ENCODE data around the gene SYT2.
"Not testable (repeated sequence)": the region's sequence is repeated elsewhere in the genome, so short reads cannot be mapped to it uniquely, and the experiment has no call there.

SYT2 gene

DNA sequence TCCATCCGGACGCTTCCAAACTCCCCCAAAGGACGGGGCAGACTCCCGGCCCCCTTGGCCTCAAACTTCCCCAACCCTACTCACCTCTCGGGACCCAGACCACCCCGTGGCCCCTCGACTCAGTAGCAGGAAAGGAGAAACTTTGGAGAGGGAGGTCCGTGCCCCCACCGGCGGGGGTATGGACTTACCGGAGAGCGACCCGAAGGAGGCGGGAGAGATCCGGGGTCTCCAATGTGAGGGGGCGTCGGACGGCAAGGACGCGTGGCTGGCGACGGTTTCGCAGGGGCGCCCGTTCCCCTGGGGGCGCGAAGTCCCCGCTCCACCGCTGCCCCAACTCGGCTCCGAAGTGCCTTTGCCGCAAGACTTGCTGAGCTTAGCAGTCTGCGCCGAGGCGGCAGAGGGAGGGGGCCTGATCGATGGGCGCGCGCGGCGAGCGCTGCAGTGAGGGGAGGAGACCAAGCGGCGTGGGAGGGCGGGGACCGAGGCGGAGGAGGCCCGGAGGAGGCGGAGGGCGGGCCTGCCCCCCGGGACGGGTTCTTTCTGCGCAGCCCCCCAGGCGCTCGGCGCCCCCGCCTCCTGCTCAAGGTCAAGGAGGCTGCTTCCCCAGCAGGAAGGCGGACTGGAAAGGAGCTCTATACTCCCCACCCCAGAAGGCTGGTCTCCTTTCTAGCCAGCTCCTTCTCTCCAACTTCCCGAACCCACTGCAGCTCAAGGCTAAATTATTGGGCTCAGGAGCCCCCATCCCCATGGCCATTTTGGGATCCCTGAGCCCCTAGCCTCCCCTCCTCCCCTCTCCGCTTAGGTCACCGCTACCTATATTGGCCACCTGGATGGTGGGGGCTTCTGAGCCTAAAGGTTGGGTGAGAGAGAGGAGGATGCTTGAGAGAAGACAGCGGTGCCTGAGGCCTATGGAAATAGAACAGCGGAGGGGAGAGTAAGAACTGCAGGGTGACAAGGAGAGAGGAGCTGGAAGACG, at the start of gene SYT2:
SYT2 (minus strand) TSS at position 385 of the 976 bp plus-strand sequence. CDS start 104,682 bp downstream, outside the sequence.
- no peaks in the 10 kb centered on the region for H3K9me3 Mint-ChIP-seq
- no peak within 1 kb of the TSS for H3K4me3 Mint-ChIP-seq
- peaks cover 84% of the 10 kb centered on the region for H3K27me3 Mint-ChIP-seq
- H3K4me1 Mint-ChIP-seq, result no peaks in the 10 kb centered on the region
- no peaks in the 10 kb centered on the region for H3K36me3 Mint-ChIP-seq
- H3K27ac Mint-ChIP-seq, result no peak within 1 kb of the TSS
- peak; percentile 37 for DNase-seq
- CTCF ChIA-PET, result interaction anchor here (1.2 kb wide), 1 partner anchor 9 kb away, joined by 3 read pairs; no protein-coding TSS in a partner anchor

DNA sequence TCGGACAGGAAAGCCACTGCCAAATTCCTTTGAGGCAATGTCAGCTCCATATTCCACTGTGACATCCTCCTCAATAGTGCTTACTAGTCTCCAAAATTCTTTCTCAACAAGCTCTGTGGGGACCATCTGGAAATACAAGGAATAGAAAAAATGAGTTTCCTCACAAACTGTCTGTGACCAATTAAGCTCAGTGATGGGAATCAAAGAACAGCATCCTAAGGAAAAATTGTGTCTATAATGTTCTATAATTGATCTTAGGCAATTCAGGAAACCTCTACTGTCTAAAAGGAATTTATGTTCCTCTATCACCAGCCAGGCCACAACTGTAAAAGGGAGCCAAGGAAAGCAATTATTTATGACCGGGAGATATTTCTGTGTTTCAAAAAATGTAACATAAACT, 46.1 kb upstream of the SYT2 start:
- H3K36me3 Mint-ChIP-seq, result peaks cover 47% of the 10 kb centered on the region
- H3K27me3 Mint-ChIP-seq, result no peaks in the 10 kb centered on the region
- CTCF ChIA-PET, result interaction anchor here (1.1 kb wide), 1 partner anchor 104 kb away, joined by 3 read pairs; no protein-coding TSS in a partner anchor

DNA sequence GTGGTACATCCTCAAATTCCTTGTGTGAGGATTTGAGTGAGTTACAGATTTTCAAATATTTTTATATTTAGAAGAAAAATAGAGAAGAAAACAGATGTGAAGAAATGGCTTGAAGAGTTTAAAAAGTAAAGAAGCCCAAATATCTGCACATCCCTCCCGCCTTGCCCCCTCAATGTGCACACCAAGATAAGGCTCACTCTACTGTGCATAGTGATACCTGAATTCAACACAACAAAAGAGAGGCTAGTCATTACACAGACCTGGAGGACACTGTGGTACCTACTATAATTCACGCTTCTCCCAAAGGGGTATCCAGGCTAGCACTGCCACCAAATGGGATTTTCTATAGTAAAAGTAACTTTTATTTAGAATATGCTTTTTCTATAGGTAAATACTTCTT, 44.0 kb upstream of the SYT2 start:
- H3K36me3 Mint-ChIP-seq, result peaks cover 51% of the 10 kb centered on the region
- H3K4me3 Mint-ChIP-seq, result no peak overlapping the region
- H3K27ac Mint-ChIP-seq, result no peak overlapping the region
- H3K9me3 Mint-ChIP-seq, result no peaks in the 10 kb centered on the region
- DNase-seq, result no peak
- H3K4me1 Mint-ChIP-seq, result no peaks in the 10 kb centered on the region
- no peaks in the 10 kb centered on the region for H3K27me3 Mint-ChIP-seq
- CTCF ChIA-PET, result no interaction called here

More for the DNA sequence above, 46.1 kb upstream of the SYT2 start:
- Mint-ChIP-seq H3K27ac (no peak overlapping the region), H3K4me1 (no peaks in the 10 kb centered on the region), H3K9me3 (no peaks in the 10 kb centered on the region), H3K4me3 (no peak overlapping the region)
- DNase-seq, result no peak

DNA sequence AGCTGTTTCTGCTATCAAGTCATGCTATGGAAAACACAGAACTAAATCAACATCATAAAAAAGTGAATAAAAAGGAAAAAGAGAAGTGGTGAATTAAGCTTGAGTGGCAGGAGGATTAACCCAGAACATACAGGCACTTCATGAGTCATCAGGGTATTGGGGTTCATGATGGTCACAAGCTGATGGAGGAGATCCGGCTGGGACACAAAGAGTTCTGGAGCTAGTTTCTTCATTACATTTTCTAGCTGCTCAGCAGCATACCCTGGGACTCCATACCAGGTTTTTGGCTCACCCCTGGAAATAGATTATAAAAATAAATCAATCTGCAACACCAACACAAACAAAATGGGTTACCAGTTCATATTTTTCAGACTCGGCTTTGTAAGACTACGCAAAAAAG, 42.5 kb upstream of the SYT2 start:
- CTCF ChIA-PET, result interaction anchor here (1.0 to 1.5 kb wide), 4 partner anchors 28 to 270 kb away, joined by 3 to 5 read pairs (median 4); no protein-coding TSS in a partner anchor
- Mint-ChIP-seq H3K4me3 (no peak overlapping the region), H3K36me3 (peaks cover 56% of the 10 kb centered on the region), H3K4me1 (no peaks in the 10 kb centered on the region), H3K27ac (no peak overlapping the region), H3K9me3 (no peaks in the 10 kb centered on the region), H3K27me3 (no peaks in the 10 kb centered on the region)
- DNase-seq, result no peak

DNA sequence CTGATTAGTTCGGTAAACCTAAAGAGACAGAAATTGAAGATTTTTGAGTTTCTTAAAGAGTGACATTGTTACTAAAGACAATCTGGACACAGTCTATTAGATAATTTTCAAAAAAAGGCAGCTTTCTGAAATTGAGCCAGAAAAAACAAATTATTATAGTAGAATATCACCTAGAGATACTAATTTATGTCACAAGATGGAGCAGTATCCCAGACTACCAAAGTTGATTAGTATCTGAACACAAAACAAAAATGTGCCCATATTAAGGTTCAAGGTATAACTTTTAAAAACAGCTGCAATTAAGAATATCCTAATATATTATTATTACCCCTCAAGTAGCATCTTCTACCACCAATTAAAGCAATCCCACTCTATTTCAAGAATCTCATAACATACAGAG, 40.5 kb upstream of the SYT2 start:
- H3K4me1 Mint-ChIP-seq, result no peaks in the 10 kb centered on the region
- DNase-seq, result no peak
- H3K27me3 Mint-ChIP-seq, result no peaks in the 10 kb centered on the region
- H3K9me3 Mint-ChIP-seq, result no peaks in the 10 kb centered on the region
- H3K27ac Mint-ChIP-seq, result no peak overlapping the region
- H3K4me3 Mint-ChIP-seq, result no peak overlapping the region
- H3K36me3 Mint-ChIP-seq, result peaks cover 50% of the 10 kb centered on the region
- CTCF ChIA-PET, result interaction anchor here (0.9 to 2.2 kb wide), 5 partner anchors 9 to 217 kb away, joined by 3 to 5 read pairs (median 4); no protein-coding TSS in a partner anchor

DNA sequence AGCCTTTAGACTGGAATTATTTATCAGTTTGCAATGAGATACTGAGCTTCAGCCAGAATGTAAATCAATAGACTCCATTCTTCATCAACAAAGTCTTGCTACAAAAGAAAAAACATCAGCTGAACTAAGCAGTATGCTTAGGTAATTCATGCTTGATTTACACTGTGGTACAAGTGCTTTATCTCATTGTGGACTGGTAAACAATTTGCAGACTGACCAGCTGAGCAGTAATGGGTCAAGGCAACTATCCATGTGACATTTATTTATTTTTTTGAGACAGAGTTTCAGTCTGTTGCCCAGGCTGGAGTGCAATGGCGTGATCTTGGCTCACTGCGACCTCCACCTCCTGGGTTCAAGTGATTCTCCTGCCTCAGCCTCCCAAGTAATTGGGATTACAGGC, 39.8 kb upstream of the SYT2 start:
- CTCF ChIA-PET, result interaction anchor here (0.6 to 2.2 kb wide), 6 partner anchors 10 to 218 kb away, joined by 3 to 7 read pairs (median 4); no protein-coding TSS in a partner anchor
- H3K36me3 Mint-ChIP-seq, result peaks cover 51% of the 10 kb centered on the region

DNA sequence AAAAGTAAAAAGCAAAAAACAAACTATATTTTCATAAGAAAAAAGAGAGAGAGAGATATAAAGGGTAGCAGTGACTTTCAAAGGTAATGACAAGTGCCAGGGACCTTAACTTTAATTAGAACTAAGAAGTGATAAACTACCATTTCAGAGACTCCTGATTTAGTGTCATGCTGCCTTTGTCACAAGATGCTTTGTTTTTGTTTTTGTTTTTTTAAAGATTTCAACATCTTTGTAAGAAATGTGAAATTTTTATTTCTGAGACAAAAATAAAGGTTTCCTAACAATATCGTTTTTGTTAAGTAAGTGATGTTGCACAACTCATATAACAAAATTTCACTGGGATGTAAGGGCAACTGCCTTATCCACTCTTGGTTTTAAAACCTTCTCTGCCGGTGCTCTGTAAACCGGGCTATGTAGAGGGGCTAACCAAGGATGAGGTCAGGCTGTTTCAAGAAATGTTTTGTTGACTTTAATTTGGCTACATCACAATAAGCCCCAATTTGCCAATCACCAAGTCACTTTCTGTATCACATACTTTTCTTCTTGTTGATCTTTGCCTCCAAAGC, 35.2 kb upstream of the SYT2 start:
- Mint-ChIP-seq H3K4me1 (no peaks in the 10 kb centered on the region), H3K36me3 (peaks cover 58% of the 10 kb centered on the region), H3K27ac (no peak overlapping the region), H3K27me3 (no peaks in the 10 kb centered on the region), H3K4me3 (no peak overlapping the region), H3K9me3 (peaks cover 5% of the 10 kb centered on the region)
- CTCF ChIA-PET, result no interaction called here
- DNase-seq, result no peak

More for the DNA sequence above, 39.8 kb upstream of the SYT2 start:
- H3K27me3 Mint-ChIP-seq, result no peaks in the 10 kb centered on the region
- no peak overlapping the region for H3K4me3 Mint-ChIP-seq
- DNase-seq, result no peak
- H3K27ac Mint-ChIP-seq, result no peak overlapping the region
- H3K9me3 Mint-ChIP-seq, result peaks cover 1% of the 10 kb centered on the region
- no peaks in the 10 kb centered on the region for H3K4me1 Mint-ChIP-seq

DNA sequence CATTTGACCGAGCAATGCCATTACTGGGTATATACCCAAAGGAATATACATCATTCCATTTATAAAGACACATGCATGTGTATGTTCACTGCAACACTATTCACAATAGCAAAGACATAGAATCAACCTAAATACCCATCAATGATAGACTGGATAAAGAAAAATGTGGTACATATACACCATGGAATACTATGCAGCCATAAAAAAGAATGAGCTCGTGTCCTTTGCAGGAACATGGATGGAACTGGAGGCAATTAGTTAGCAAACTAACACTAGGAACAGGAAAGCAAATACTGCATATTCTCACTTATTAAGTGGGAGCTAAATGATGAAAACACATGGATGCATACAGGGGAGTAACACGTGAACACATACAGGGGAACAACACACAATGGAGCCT, 34.5 kb upstream of the SYT2 start:
- CTCF ChIA-PET, H3K4me3 Mint-ChIP-seq, H3K27ac Mint-ChIP-seq, DNase-seq, H3K4me1 Mint-ChIP-seq, H3K27me3 Mint-ChIP-seq, H3K9me3 Mint-ChIP-seq: not testable (repeated sequence)
- H3K36me3 Mint-ChIP-seq, result peaks cover 57% of the 10 kb centered on the region

DNA sequence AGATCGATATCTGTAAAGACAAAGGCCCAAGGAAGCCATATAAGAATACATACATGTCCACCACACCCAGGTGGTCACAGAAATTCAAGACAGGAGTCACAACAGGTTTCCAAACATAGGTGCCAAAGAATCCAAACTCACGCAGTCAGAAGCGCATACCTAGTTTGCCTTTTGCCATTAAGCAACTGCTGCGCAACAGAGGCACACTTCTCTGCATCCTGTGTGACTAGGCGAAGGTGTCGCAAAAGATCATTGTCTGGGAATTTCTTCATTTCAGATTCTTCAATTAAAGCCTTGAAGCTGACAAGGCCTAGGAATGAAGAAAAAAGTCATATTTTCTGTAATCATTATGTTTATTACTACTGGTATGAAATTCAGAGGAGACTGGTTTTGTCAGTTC, 32.2 kb upstream of the SYT2 start:
- no peak overlapping the region for H3K4me3 Mint-ChIP-seq
- H3K4me1 Mint-ChIP-seq, result no peaks in the 10 kb centered on the region
- H3K9me3 Mint-ChIP-seq, result peaks cover 5% of the 10 kb centered on the region
- no peak for DNase-seq
- CTCF ChIA-PET, result no interaction called here
- H3K27ac Mint-ChIP-seq, result no peak overlapping the region
- H3K36me3 Mint-ChIP-seq, result peaks cover 48% of the 10 kb centered on the region
- no peaks in the 10 kb centered on the region for H3K27me3 Mint-ChIP-seq

DNA sequence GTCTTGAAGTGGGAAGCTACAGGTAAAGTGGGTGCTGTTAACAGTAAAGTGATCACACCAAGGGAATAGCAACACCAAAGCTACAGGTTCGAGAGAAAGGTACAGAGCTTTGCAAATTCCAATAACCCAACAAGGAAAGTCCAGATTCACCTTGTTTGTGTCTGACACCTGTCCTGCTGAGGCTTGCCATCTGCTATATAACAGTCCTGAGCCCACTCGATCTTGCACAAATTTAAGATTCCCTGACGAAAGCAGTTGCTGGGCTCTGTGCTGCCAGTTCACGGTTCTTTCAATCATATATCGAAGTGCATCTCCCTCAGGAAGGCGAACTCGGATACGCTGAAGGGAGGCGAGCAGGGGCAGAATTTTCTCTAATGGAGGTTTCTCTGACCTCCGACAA, 23.0 kb upstream of the SYT2 start:
- Mint-ChIP-seq H3K4me1 (no peaks in the 10 kb centered on the region), H3K27ac (no peak overlapping the region)
- no peak for DNase-seq

DNA sequence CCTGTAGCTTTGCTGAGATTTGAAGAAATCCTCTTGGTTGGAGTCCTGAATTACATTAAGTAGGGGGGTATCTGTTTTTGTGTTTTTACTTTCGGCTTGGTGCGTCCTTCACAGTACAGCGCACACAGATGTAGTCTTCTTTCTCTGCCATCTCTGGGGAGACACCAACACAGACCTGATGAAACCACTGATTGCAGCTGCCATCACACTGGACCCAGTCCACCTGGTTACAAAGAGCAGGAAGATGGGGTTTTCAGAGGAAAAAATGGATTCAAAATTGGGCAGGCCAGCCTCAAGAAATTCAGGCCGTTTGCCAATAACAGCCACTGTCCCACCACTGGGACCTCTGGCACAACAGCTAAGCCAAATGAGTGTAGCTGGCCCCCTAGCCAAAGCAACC, 18.7 kb upstream of the SYT2 start:
- DNase-seq, result no peak
- no peak overlapping the region for H3K4me3 Mint-ChIP-seq
- H3K27me3 Mint-ChIP-seq, result no peaks in the 10 kb centered on the region
- CTCF ChIA-PET, result interaction anchor here (2.6 kb wide), 1 partner anchor 10 kb away, joined by 16 read pairs; no protein-coding TSS in a partner anchor
- H3K4me1 Mint-ChIP-seq, result no peaks in the 10 kb centered on the region
- no peaks in the 10 kb centered on the region for H3K9me3 Mint-ChIP-seq
- peaks cover 57% of the 10 kb centered on the region for H3K36me3 Mint-ChIP-seq
- no peak overlapping the region for H3K27ac Mint-ChIP-seq

More for the DNA sequence above, 23.0 kb upstream of the SYT2 start:
- Mint-ChIP-seq H3K4me3 (no peak overlapping the region), H3K36me3 (peaks cover 57% of the 10 kb centered on the region), H3K27me3 (no peaks in the 10 kb centered on the region), H3K9me3 (no peaks in the 10 kb centered on the region)
- CTCF ChIA-PET, result interaction anchor here (1.2 kb wide), 1 partner anchor 118 kb away, joined by 3 read pairs; no protein-coding TSS in a partner anchor

DNA sequence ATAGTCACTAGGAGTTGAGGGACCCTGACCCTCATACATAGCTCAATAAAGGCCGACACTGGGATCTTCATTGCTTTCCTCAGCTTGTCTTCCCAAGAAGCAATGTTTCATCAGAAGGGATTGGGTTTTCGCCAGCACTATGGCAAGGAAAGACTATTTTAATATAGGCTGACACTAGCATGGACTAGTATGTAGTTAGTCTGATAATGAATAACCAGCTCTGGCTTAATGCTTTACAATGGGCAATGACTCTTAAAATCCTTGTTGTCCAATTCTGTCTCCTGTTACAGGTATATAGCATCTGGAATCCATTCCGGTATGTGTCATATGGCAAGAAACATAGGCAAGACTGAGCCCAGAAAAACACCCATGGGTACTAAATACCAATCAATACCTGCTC, 15.3 kb upstream of the SYT2 start:
- Mint-ChIP-seq H3K27ac (no peak overlapping the region), H3K4me3 (no peak overlapping the region), H3K9me3 (no peaks in the 10 kb centered on the region), H3K27me3 (peaks cover 4% of the 10 kb centered on the region), H3K4me1 (no peaks in the 10 kb centered on the region), H3K36me3 (peaks cover 40% of the 10 kb centered on the region)
- DNase-seq, result no peak
- CTCF ChIA-PET, result interaction anchor here (0.8 to 1.9 kb wide), 3 partner anchors 10 to 848 kb away, joined by 3 to 6 read pairs (median 4); no protein-coding TSS in a partner anchor

DNA sequence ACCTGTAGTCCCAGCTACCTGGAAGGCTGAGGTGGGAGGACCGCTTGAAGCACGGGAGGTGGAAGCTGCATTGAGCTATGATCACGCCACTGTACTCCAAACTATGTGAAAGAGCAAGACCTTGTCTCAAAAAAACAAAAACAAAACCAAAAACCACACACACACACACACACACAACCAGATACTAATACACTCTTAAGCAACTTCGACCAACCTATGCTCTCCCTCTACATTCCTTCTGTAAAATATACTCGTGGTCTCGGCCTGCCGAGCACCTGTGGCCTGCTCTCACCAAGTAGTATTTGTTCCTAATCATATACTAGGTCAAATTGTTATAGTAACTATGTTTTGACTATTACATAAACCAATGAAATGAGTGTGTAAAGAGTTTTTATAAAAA, 13.5 kb upstream of the SYT2 start:
- Mint-ChIP-seq H3K27me3 (peaks cover 16% of the 10 kb centered on the region), H3K9me3 (no peaks in the 10 kb centered on the region), H3K27ac (no peak overlapping the region), H3K36me3 (peaks cover 22% of the 10 kb centered on the region), H3K4me1 (peaks cover 5% of the 10 kb centered on the region), H3K4me3 (no peak overlapping the region)
- CTCF ChIA-PET, result no interaction called here
- DNase-seq, result no peak

DNA sequence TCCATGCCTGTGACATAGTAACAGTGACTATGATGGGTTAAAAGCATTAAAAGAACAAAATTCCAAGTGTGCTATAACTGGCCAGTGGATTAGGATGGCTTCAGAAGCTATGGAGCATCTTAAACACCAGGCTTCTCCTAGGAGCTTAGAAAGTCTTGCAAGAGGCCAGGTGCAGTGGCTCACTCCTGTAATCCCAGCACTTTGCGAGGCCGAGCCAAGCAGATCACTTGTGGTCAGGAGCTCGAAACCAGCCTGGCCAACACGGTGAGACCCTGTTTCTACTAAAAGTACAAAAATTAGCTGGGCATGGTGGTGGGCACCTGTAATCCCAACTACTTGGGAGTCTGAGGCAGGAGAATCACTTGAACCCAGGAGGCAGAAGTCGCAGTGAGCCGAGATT, 12.8 kb upstream of the SYT2 start:
- H3K4me3 Mint-ChIP-seq, CTCF ChIA-PET, H3K9me3 Mint-ChIP-seq, DNase-seq, H3K4me1 Mint-ChIP-seq, H3K27ac Mint-ChIP-seq: not testable (repeated sequence)
- peaks cover 23% of the 10 kb centered on the region for H3K27me3 Mint-ChIP-seq
- H3K36me3 Mint-ChIP-seq, result peaks cover 17% of the 10 kb centered on the region

Measured in activated naive CD4-positive, alpha-beta T cell treated with anti-CD3 and anti-CD28 coated beads, Interleukin-2, amount 10 ng/mL, durations not matched to agents 7 days and 5 days (primary cell).